Pancreas (tissue), 10 donors: Measurements from ENCODE around the gene MBD3. TPM values are rescaled to one million over a fixed set of nuclear protein-coding genes. Genes with fewer than 3 reads are reported as not detected.

Experiments used
- ATAC-seq, 4 donors: fragments of 200-7000 bp; cut with Tn5 transposase; one replicate each; pipeline versions ENCODE4 v1.8.0 to v1.9.1; 2020; ENCODE audit warnings: mild to moderate bottlenecking in 4 of 4, moderate library complexity in 4 of 4
- DNase-seq, 6 donors: peaks; one replicate each; pipeline ENCODE4 v3.0.0-alpha.2; 2020
- FAIRE-seq: peaks from 2 replicates; lab custom pipeline; 2012; peaks lifted over from hg19 to GRCh38; lab: Jason Lieb, UNC
- H3K27ac ChIP-seq, 4 donors: fragments of 200-600 bp; sonication (generic); 1 replicate in 3 of 4; 2 replicates in 1 of 4; pipeline versions ENCODE4 v1.5.0 to v1.8.0; 2020
- H3K27me3 ChIP-seq, 4 donors: fragments of 200-600 bp; one replicate each; pipeline ENCODE4 v1.8.0; 2021
- H3K36me3 ChIP-seq, 3 donors: fragments of 200-600 bp; sonication (generic) in 1 of 3; one replicate each; pipeline versions ENCODE4 v1.5.0 to v1.8.0; 2020 to 2021
- H3K4me1 ChIP-seq, 3 donors: fragments of 200-600 bp; one replicate each; pipeline ENCODE4 v1.8.0; 2021
- H3K4me3 ChIP-seq, 4 donors: fragments of 200-600 bp; sonication (generic) in 2 of 4; one replicate each; pipeline versions ENCODE4 v1.5.0 to v1.8.0; 2020 to 2021
- H3K9me3 ChIP-seq, 4 donors: fragments of 200-600 bp; one replicate each; pipeline ENCODE4 v1.8.0; 2021
- CTCF ChIP-seq, 4 donors: fragments of 200-600 bp; sonication (generic) in 3 of 4; IDR thresholded peaks; one replicate each; pipeline versions ENCODE4 v1.5.0 to v1.8.0; 2021; ENCODE audit warnings: antibody characterized with exemption in 4 of 4
- WGBS, 2 donors: extraction: QIAGEN DNeasy Blood & Tissue Kit; methylation state at CpG; one replicate each; pipeline ENCODE4 v1.1.7; 2013; 5-methylcytosine and 5-hydroxymethylcytosine counted together
- intact Hi-C, 3 donors: fragments of 100-400 bp; cut with DNase I; formaldehyde crosslinking; loops; one replicate each; pipeline versions ENCODE4 v1.11.1 to v1.14.2; 2022
- polyA plus RNA-seq, 2 donors: library from polyadenylated mRNA; stranded (reverse); fragments of 200-250 nt; gene quantifications; one replicate each; pipeline ENCODE4 v1.2.3, GENCODE V29; 2013
- total RNA-seq, 6 donors: library from RNA; stranded (reverse); fragmentation: NEBNext Ultra II Directional in 4 of 6; extraction: Animal tissue kit (Norgen Biotek cat#: 25700) in 4 of 6; gene quantifications; one replicate each; pipeline versions ENCODE4 v1.2.1 to v1.2.4, GENCODE V29; 2021 to 2023
- donor health status: healthy with polysubstance abuse.
- donor health status: DM: no; HTN: no; CAD: no; lungs with moderate emphysema.
- donor health status: DM: no; HTN: no; CAD: no.
- donor health status: control.
- donor health status: control.
- donor health status: Bipolar disorder and iron deficiency.
- donor health status: DM: yes; HTN: yes; CAD: no.
- donor health status: DM: no; HTN: no; CAD: no.
- donor health status: DM: no; HTN: no; CAD: no.
- donor health status: DM: yes; HTN: yes; CAD: no.

MBD3 gene
- total and polyA plus RNA-seq, 8 donors = 17.4 to 113 (median 30.2) TPM

GRCh38 chr19:1602091-1602707 is 9.5 kb upstream of the MBD3 start:
- FAIRE-seq (no peak), DNase-seq (peak in 1 of 6 donors; percentile 30), ATAC-seq (no peak)
- H3K4me1 ChIP-seq = peaks cover 4 to 11% (median 11%) of the 10 kb centered on the region in 3 donors
- intact Hi-C loops = no loop called here
- H3K4me3 ChIP-seq = no peak overlapping the region
- H3K9me3 ChIP-seq = no peaks in the 10 kb centered on the region
- no peaks in the 10 kb centered on the region for H3K27me3 ChIP-seq
- H3K27ac ChIP-seq = no peak overlapping the region
- peaks cover 5 to 10% (median 10%) of the 10 kb centered on the region in 3 donors for H3K36me3 ChIP-seq
- 95 to 96% methylated on average over 21 of the region's 21 CpGs for WGBS, 2 donors
- no peak for TF ChIP-seq CTCF (IDR thresholded peaks at IDR 0.05)

- FAIRE-seq (no peak), DNase-seq (no peak), ATAC-seq (no peak)
- Histone ChIP-seq H3K27me3 (no peaks in the 10 kb centered on the region), H3K4me1 (peaks cover 4 to 11% (median 11%) of the 10 kb centered on the region in 3 donors), H3K9me3 (no peaks in the 10 kb centered on the region), H3K4me3 (no peak overlapping the region), H3K27ac (no peak overlapping the region), H3K36me3 (peaks cover 5 to 12% (median 11%) of the 10 kb centered on the region in 3 donors)
- 94 to 95% methylated on average over 14 of the region's 14 CpGs for WGBS, 2 donors
- intact Hi-C loops = no loop called here
- TF ChIP-seq CTCF (IDR thresholded peaks at IDR 0.05) = no peak
Observed at GRCh38 chr19:1601613-1602064, 9.0 kb upstream of the MBD3 start.

- no peak overlapping the region for H3K4me3 ChIP-seq
- H3K9me3 ChIP-seq = no peaks in the 10 kb centered on the region
- no peaks in the 10 kb centered on the region for H3K27me3 ChIP-seq
- 91 to 95% methylated on average over 15 of the region's 15 CpGs for WGBS, 2 donors
- no peak overlapping the region for H3K27ac ChIP-seq
- DNase-seq = peak in 1 of 6 donors; percentile 26
- H3K36me3 ChIP-seq = peaks cover 5 to 12% (median 11%) of the 10 kb centered on the region in 3 donors
- no peak for FAIRE-seq
- ATAC-seq = no peak
- TF ChIP-seq CTCF (IDR thresholded peaks at IDR 0.05) = no peak
- intact Hi-C loops = no loop called here
- peaks cover 0 to 10% (median 6%) of the 10 kb centered on the region in 3 donors for H3K4me1 ChIP-seq
Observed at GRCh38 chr19:1599460-1599846, 6.8 kb upstream of the MBD3 start.

- Histone ChIP-seq H3K27me3 (no peaks in the 10 kb centered on the region), H3K27ac (no peak overlapping the region), H3K4me3 (no peak overlapping the region), H3K9me3 (no peaks in the 10 kb centered on the region), H3K36me3 (peaks cover 5 to 12% (median 11%) of the 10 kb centered on the region in 3 donors), H3K4me1 (peaks cover 0 to 6% (median 4%) of the 10 kb centered on the region in 3 donors)
- FAIRE-seq (no peak), DNase-seq (peak in 1 of 6 donors; percentile 27), ATAC-seq (no peak)
- intact Hi-C loops = no loop called here
- WGBS, 2 donors = 91 to 92% methylated on average over 20 of the region's 20 CpGs
- no peak for TF ChIP-seq CTCF (IDR thresholded peaks at IDR 0.05)
Observed at GRCh38 chr19:1598777-1599459, 6.3 kb upstream of the MBD3 start.

- FAIRE-seq (no peak), ATAC-seq (no peak), DNase-seq (peak in 2 of 6 donors; percentile 36 to 49)
- peaks cover 5 to 12% (median 11%) of the 10 kb centered on the region in 3 donors for H3K36me3 ChIP-seq
- intact Hi-C loops = no loop called here
- H3K4me1 ChIP-seq = peaks cover 0 to 13% (median 0%) of the 10 kb centered on the region in 3 donors
- no peak for TF ChIP-seq CTCF (IDR thresholded peaks at IDR 0.05)
- H3K9me3 ChIP-seq = no peaks in the 10 kb centered on the region
- no peaks in the 10 kb centered on the region for H3K27me3 ChIP-seq
- H3K4me3 ChIP-seq = peak overlapping the region in 2 of 4 donors; percentile 62 to 64
- H3K27ac ChIP-seq = no peak overlapping the region
- WGBS, 2 donors = 28 to 33% methylated on average over 10 of the region's 10 CpGs
Observed at GRCh38 chr19:1593501-1593772, 772 bp upstream of the MBD3 start.
